ENCODE measurements around the gene VPS16.
"Not testable (repeated sequence)": the region's sequence is repeated elsewhere in the genome, so short reads cannot be mapped to it uniquely, and the experiment has no call there.

VPS16 gene

GRCh38 chr20:2805689-2806350, 34.7 kb upstream of the VPS16 start:
- in situ Hi-C loops (cut with HindIII; ENCODE audit: low sequenced_read_pairs), result no loop called here

GRCh38 chr20:2806351-2806701, 34.2 kb upstream of the VPS16 start:
- in situ Hi-C loops (cut with HindIII; ENCODE audit: low sequenced_read_pairs), result no loop called here

DNA sequence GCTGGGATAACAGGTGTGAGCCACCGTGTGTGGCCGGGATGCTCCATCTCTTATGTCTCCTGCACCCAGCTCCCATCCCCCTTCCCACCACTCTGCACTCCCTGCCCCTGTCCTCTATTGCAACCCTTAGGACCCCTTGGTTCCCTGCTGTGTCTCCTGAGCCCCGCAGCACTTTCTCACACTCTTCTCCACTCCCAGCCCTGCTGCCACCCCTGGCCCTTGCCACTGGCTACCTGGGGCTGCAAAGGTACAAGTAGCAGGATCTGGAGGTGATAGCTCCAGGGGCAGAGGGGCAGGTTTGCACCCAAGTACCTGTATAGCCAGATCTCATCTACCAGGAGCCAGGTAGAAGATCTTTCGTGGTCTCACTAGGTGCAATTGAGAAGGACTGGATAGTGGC, 33.5 kb upstream of the VPS16 start:
- in situ Hi-C loops (cut with HindIII; ENCODE audit: low sequenced_read_pairs), result no loop called here

DNA sequence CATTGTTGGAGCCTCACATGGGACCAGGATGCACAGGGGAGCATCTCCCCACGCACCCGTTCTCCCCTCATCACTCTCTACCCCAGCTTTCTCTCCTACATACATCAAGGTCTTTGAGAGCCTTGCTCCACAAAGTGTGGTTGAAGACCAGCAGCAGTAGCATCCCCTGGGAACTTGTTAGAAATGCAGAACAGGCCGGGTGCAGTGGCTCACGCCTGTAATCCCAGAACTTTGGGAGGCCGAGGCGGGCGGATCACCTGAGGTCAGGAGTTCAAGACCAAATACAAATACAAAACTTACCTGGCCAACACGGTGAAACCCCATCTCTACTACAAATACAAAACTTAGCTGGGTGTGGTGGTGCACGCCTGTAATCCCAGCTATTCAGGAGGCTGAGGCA, 32.6 kb upstream of the VPS16 start:
- in situ Hi-C loops (cut with HindIII; ENCODE audit: low sequenced_read_pairs), result not testable (repeated sequence)

- in situ Hi-C loops (cut with HindIII; ENCODE audit: low sequenced_read_pairs), result no loop called here
These were observed 30.9 kb upstream of the VPS16 start for GRCh38 chr20:2809690-2810089.

DNA sequence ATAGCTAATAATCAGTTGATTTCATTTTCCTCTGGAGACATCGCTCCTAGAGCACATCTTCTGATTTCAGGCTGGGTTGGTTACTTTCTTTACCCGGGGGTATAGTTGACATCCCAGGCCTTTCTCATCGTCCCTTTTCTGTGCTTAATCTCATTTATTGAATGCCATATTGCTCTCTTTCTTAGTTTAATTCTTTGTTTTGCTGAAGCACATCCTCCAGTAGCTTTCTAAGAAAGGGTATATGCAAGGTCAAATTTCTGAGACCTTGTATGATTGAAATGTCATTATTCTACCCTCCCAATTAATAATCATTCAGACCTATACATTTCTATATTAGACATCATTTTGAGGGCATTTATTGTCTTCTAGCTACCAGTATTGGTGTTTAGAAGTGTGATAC, 28.4 kb upstream of the VPS16 start:
- in situ Hi-C loops (cut with HindIII; ENCODE audit: low sequenced_read_pairs), result no loop called here

GRCh38 chr20:2814076-2814475, 26.5 kb upstream of the VPS16 start:
- in situ Hi-C loops (cut with HindIII; ENCODE audit: low sequenced_read_pairs), result no loop called here

DNA sequence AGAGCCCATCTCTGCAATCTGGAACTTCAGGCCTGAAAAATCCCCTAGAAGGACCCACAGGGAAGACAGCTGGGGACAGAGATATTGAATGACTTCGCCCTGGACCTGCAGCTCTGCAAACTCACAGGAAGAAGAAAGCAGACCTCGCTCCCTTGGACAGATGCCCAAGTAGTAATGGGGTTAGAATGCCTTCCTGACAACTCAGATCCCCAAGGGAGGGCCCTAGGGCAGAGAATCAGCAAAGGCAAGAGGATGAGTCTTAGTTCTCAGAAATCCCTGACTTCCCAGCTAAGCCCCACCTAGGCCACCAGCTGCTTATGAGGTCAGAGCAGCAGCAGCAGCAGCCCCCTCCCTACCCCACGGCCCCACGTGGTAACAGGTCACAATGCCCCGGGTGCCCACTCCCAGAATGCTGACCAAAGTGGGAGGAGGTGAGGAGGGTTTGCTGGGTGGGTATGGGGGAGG, 25.9 kb upstream of the VPS16 start, which contains the start of gene C20orf141:
Gene C20orf141 (plus strand): TSS at position 401 of the 465 bp plus-strand sequence. CDS start 198 bp downstream, outside the sequence.
- in situ Hi-C loops (cut with HindIII; ENCODE audit: low sequenced_read_pairs), result no loop called here

- in situ Hi-C loops (cut with HindIII; ENCODE audit: low sequenced_read_pairs), result no loop called here
These were observed 25.2 kb upstream of the VPS16 start for GRCh38 chr20:2815242-2815900.

GRCh38 chr20:2816030-2816582, 24.4 kb upstream of the VPS16 start, which contains the start of gene TMEM239:
Gene TMEM239, plus strand, starts transcription at chr20:2816364. Its CDS starts 191 bp downstream, at chr20:2816555.
- in situ Hi-C loops (cut with HindIII; ENCODE audit: low sequenced_read_pairs), result no loop called here

DNA sequence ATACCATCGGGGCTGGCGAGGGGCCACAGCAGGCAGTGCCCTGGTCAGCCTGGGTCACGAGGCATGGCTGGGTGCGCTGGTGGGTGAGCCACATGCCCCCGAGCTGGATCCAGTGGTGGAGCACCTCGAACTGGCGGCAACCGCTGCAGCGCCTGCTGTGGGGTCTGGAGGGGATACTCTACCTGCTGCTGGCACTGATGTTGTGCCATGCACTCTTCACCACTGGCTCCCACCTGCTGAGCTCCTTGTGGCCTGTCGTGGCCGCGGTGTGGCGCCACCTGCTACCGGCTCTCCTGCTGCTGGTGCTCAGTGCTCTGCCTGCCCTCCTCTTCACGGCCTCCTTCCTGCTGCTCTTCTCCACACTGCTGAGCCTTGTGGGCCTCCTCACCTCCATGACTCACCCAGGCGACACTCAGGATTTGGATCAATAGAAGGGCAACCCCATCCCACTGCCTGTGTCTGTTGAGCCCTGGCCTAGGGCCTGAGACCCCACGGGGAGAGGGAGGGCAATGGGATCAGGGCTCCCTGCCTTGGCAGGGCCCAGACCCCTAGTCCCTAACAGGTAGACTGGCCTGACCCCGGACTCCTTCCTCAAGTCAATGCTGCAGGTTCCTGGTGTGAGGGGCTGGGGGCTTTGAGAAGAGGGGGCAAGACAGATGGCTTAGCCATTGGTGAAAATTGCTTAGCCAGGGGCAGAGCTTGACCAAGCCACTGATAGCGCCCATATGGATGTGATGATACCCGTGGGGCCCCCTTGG, 23.8 kb upstream of the VPS16 start:
- in situ Hi-C loops (cut with HindIII; ENCODE audit: low sequenced_read_pairs), result no loop called here

DNA sequence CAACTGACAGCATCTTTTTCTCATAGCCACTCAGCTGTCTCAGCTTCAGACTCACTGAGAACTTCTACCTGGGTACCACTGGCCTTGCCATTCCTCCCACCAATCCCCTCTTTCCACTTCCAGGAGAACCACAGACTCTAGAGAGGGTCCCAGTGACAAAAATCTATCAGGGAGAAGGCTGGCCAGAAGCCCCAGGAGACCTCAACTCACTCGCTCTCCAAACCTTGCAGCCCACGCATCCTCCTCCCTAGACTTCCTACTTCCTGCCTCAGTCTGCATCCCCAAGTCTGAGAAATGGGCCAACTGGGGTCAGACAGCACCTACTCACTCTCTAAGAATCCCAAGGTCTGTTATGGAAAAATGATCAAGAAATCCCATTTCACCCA, 23.2 kb upstream of the VPS16 start:
- in situ Hi-C loops (cut with HindIII; ENCODE audit: low sequenced_read_pairs), result no loop called here

GRCh38 chr20:2817891-2818595, 22.5 kb upstream of the VPS16 start:
- in situ Hi-C loops (cut with HindIII; ENCODE audit: low sequenced_read_pairs), result no loop called here

- in situ Hi-C loops (cut with HindIII; ENCODE audit: low sequenced_read_pairs), result no loop called here
These were observed 20.3 kb upstream of the VPS16 start for GRCh38 chr20:2820084-2820895.

DNA sequence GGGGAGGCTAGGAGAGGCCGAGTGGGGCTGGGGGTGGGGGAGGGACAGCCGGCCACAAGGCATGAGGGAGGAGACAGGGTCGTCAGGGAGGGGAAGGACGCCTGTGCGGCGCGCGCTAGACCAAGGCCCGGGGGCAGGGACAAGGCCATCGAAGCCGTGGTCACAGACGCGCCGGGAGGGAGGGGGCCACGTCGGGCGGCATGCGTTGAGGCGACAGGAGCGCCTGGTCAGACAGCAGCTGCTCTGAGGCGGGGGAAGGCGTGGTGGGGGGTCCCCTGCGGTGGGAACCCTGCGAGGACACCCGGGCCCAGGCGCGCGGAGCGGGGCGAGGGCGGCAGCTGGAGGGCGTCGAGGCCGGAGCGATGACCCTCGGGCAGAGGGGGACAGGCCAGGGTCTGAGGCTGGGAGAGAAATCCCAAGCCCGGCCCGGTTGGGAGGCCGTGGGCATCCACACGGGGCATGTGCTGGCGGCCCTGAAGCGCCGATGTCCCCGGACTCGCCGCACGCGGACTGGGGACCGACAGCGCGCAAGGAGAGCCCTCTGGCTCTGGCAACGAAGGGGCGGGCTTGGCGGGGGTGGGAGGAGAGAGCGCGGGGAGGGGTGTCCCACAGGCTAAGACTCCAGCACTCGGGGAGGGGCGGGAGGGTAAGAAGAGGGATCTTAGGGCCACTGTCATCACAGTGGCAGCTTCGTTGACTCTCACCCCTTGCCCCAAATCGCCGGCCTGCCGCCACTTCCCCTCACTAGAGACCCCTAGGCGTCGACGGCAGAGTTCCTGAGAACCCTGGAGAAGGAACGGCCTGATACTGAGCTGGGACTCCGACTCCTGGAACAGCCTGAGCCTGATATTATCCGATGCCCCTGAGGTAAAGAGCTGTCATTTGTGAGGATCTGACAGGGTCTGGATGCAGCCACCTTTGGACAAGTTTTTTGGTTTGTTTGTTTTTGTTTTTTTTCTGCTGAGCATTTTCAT, 19.4 kb upstream of the VPS16 start:
- in situ Hi-C loops (cut with HindIII; ENCODE audit: low sequenced_read_pairs), result no loop called here

DNA sequence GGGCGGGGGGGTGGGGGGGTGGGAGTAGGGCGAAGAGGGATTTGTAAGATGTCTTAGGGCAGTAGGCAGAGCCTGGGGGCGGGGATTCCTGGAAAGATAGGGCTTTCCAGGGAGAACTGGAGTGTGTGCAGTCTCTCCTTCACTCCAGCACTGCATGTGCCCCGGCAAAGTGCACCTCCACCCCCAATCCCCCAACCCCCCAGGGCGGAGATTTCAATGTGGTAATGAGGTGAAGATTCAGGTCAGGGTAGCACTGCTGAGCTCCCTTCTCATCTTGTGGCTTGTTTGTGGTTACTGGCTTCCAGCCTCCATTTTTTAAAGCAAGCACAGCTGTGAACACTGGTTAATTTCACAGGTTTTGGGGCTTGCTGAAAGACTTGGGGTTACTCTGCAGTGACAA, 18.5 kb upstream of the VPS16 start:
- in situ Hi-C loops (cut with HindIII; ENCODE audit: low sequenced_read_pairs), result no loop called here

DNA sequence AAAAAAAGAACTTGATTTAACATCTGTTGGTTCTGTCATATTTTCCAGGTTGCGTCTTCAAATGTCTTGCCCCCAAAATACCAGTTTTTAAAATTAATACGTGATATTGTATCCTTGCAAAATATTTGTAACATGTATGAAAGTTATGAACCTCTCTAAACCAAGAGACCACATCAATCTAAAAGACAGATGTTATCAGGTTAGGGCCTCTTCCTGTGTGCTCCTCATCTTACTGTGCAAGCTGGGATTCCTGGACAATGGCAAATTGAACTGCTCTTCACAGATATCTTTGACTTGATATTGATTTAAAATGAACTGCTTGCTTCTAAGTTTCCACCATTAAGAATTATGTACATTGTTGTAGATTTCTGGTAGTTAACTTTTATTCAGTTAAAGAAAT, 14.8 kb upstream of the VPS16 start:
- in situ Hi-C loops (cut with HindIII; ENCODE audit: low sequenced_read_pairs), result no loop called here

GRCh38 chr20:2826655-2827054, 13.9 kb upstream of the VPS16 start:
- in situ Hi-C loops (cut with HindIII; ENCODE audit: low sequenced_read_pairs), result no loop called here

GRCh38 chr20:2829376-2829775, 11.2 kb upstream of the VPS16 start:
- in situ Hi-C loops (cut with HindIII; ENCODE audit: low sequenced_read_pairs), result no loop called here
